HEK293 (cell line): ENCODE results near the gene NXNL2.

Source experiments
- ZNF112 ChIP-seq: fragments of 450-650 bp; formaldehyde crosslinking; IDR thresholded peaks from 2 replicates; pipeline ENCODE4 v1.5.0; 2017; ENCODE audit warnings: missing biosample characterization, missing genetic modification characterization
- ZNF184 ChIP-seq: fragments of 450-650 bp; IDR thresholded peaks from 2 replicates; pipeline ENCODE4 v1.5.1; 2018; ENCODE audit warnings: missing biosample characterization, mild to moderate bottlenecking, missing genetic modification characterization
- TF ChIP-seq, protein P1 (sequence below): fragments of 450-650 bp; formaldehyde crosslinking; IDR thresholded peaks from 2 replicates; pipeline ENCODE4 v1.5.1; 2016; ENCODE audit warnings: missing biosample characterization, missing genetic modification characterization

DNA sequence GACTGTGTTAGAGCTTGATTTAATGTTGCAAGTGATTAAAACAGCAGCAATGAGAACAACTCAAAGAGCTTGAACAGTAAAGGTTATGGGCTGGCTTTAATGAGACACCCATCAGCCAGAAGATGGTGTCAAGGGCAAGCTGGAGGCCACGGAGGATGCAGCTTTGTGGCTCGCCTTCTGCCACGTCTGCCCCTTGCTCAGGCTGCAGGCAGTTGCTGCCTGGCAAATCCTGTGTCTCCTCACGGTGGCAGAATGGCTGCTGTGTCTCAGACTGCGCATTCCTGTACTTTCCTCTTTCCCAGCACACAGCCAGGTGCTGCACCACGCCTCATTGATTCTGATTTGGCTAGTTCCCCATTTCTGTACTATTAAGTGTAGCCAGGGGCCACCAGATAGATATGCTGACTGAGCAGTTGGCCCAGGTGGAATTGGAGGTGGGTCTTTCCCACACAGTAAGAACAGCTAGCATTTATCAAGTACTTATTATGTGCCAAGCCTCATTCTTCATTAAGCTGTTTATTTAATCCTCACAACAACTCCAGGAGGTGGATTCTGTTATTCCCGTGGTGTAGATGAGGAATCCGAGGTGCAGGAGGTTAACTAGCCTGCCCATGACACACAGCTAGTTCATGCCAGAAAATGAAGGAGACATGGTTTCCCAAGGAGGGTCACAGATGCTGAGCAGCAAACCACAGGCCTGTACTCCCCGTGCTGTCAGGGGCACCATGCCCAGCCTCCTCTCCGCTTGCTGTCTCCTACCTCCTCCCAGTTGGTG, 3.5 kb downstream of the NXNL2 start:
- no peak for TF ChIP-seq ZNF184
- TF ChIP-seq, protein P1, sequence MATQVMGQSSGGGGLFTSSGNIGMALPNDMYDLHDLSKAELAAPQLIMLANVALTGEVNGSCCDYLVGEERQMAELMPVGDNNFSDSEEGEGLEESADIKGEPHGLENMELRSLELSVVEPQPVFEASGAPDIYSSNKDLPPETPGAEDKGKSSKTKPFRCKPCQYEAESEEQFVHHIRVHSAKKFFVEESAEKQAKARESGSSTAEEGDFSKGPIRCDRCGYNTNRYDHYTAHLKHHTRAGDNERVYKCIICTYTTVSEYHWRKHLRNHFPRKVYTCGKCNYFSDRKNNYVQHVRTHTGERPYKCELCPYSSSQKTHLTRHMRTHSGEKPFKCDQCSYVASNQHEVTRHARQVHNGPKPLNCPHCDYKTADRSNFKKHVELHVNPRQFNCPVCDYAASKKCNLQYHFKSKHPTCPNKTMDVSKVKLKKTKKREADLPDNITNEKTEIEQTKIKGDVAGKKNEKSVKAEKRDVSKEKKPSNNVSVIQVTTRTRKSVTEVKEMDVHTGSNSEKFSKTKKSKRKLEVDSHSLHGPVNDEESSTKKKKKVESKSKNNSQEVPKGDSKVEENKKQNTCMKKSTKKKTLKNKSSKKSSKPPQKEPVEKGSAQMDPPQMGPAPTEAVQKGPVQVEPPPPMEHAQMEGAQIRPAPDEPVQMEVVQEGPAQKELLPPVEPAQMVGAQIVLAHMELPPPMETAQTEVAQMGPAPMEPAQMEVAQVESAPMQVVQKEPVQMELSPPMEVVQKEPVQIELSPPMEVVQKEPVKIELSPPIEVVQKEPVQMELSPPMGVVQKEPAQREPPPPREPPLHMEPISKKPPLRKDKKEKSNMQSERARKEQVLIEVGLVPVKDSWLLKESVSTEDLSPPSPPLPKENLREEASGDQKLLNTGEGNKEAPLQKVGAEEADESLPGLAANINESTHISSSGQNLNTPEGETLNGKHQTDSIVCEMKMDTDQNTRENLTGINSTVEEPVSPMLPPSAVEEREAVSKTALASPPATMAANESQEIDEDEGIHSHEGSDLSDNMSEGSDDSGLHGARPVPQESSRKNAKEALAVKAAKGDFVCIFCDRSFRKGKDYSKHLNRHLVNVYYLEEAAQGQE (tag by site-specific recombination) = no peak
- no peak for TF ChIP-seq ZNF112 (tag by site-specific recombination)
